ENCODE measurements around the gene TSPAN14. TPM values are rescaled to one million over a fixed set of nuclear protein-coding genes. Genes with fewer than 3 reads are reported as not detected.
A peak's percentile ranks its signal among the peaks of the same experiment; 100 is the strongest.

TSPAN14 gene
- total RNA-seq, 1 experiment from 2014 or later, result 46.8 TPM

- Histone ChIP-seq H4K5ac (ENCODE audit: insufficient read length, low read depth, low read length) (no peak overlapping the region), H4K91ac (ENCODE audit: insufficient read length, low read depth, low read length) (no peak overlapping the region), H4K8ac (replicated peaks; ENCODE audit: insufficient read length, low read depth, low read length) (no peak overlapping the region), H3K4me2 (ENCODE audit: insufficient read depth, insufficient read length, low read length) (peak overlapping the region; percentile 94), H3K9ac (ENCODE audit: extremely low read depth, insufficient read length, low read length) (peak overlapping the region; percentile 72), H3K4ac (ENCODE audit: low read depth, low read length) (no peak overlapping the region; the same call in 1 of the 2 replicates), H3K27ac (ENCODE audit: insufficient read length, low read depth, low read length) (no peak overlapping the region), H3K79me1 (ENCODE audit: insufficient read depth, low read depth, low read length, poor library complexity, severe bottlenecking) (peaks cover 9% of the 10 kb centered on the region), H2BK5ac (ENCODE audit: insufficient read length, low read length) (no peak overlapping the region), H3K18ac (ENCODE audit: insufficient read length, low read depth, low read length) (peak overlapping the region; percentile 83), H3K79me2 (ENCODE audit: insufficient read depth, low read length) (peaks cover 20% of the 10 kb centered on the region; the same call in 1 of the 2 replicates), H3K56ac (ENCODE audit: insufficient read length, low read depth, low read length) (no peak overlapping the region), H2AK5ac (ENCODE audit: insufficient read length, low read length) (no peak overlapping the region), H2BK20ac (ENCODE audit: low read depth, low read length, poor library complexity, severe bottlenecking) (no peak overlapping the region), H3K14ac (ENCODE audit: insufficient read depth, low read length) (peak overlapping the region; percentile 97), H2BK120ac (ENCODE audit: low read depth, low read length, poor library complexity, severe bottlenecking) (no peak overlapping the region), H3K4me1 (ENCODE audit: insufficient read depth, low read length) (peaks cover 13% of the 10 kb centered on the region; the same call in 1 of the 2 replicates), H2BK15ac (ENCODE audit: low read depth, low read length) (no peak overlapping the region), H3K9me3 (ENCODE audit: control insufficient read depth, low read depth, low read length) (no peaks in the 10 kb centered on the region), H3K23me2 (ENCODE audit: insufficient read length, low read depth, low read length, poor library complexity, severe bottlenecking) (peaks cover 9% of the 10 kb centered on the region), H3K23ac (ENCODE audit: insufficient read length, low read depth, low read length) (no peak overlapping the region), H3K27me3 (ENCODE audit: insufficient read depth, low read length) (no peaks in the 10 kb centered on the region; the same call in 1 of the 2 replicates), H3T11ph (ENCODE audit: low read length) (no peak overlapping the region), H2BK12ac (ENCODE audit: insufficient read length, low read depth, low read length) (no peak overlapping the region), H2AFZ (ENCODE audit: low read length) (no peak overlapping the region), H4K20me1 (ENCODE audit: control insufficient read depth, insufficient read depth, insufficient read length) (peaks cover 6% of the 10 kb centered on the region)
- no CpG with 5 or more reads among the region's 81 CpGs for WGBS (ENCODE audit: extremely low coverage, insufficient read length, low lambda C conversion rate)
- Mint-ChIP-seq H3K4me1 (peaks cover 43 to 45% of the 10 kb centered on the region in 2 experiments), H3K4me3 (peak overlapping the region; percentile 89 to 99), H3K9me3 (no peaks in the 10 kb centered on the region), H3K27me3 (ENCODE audit: low read depth) (peaks cover 15% of the 10 kb centered on the region), H3K36me3 (ENCODE audit: insufficient read depth in 1 of 3, low read depth in 3 of 3) (peaks cover 0 to 2% (median 0%) of the 10 kb centered on the region in 3 experiments; a peak in 2 of 7 replicates), H3K27ac (peak overlapping the region; percentile 14 to 98 (median 89); a peak in 5 of 7 replicates)
- peak; percentile 41 for DNase-seq
- no peak for TF ChIP-seq CTCF (conservative IDR thresholded peaks at IDR 0.05)
Measured at GRCh38 chr10:80454513-80455460, 677 bp downstream of the TSPAN14 start.
